Measurements from ENCODE around the gene POC5.
A peak's percentile ranks its signal among the peaks of the same experiment; 100 is the strongest.
"Not testable (repeated sequence)": the region's sequence is repeated elsewhere in the genome, so short reads cannot be mapped to it uniquely, and the experiment has no call there.

The POC5 gene, protein sequence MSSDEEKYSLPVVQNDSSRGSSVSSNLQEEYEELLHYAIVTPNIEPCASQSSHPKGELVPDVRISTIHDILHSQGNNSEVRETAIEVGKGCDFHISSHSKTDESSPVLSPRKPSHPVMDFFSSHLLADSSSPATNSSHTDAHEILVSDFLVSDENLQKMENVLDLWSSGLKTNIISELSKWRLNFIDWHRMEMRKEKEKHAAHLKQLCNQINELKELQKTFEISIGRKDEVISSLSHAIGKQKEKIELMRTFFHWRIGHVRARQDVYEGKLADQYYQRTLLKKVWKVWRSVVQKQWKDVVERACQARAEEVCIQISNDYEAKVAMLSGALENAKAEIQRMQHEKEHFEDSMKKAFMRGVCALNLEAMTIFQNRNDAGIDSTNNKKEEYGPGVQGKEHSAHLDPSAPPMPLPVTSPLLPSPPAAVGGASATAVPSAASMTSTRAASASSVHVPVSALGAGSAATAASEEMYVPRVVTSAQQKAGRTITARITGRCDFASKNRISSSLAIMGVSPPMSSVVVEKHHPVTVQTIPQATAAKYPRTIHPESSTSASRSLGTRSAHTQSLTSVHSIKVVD

DNA sequence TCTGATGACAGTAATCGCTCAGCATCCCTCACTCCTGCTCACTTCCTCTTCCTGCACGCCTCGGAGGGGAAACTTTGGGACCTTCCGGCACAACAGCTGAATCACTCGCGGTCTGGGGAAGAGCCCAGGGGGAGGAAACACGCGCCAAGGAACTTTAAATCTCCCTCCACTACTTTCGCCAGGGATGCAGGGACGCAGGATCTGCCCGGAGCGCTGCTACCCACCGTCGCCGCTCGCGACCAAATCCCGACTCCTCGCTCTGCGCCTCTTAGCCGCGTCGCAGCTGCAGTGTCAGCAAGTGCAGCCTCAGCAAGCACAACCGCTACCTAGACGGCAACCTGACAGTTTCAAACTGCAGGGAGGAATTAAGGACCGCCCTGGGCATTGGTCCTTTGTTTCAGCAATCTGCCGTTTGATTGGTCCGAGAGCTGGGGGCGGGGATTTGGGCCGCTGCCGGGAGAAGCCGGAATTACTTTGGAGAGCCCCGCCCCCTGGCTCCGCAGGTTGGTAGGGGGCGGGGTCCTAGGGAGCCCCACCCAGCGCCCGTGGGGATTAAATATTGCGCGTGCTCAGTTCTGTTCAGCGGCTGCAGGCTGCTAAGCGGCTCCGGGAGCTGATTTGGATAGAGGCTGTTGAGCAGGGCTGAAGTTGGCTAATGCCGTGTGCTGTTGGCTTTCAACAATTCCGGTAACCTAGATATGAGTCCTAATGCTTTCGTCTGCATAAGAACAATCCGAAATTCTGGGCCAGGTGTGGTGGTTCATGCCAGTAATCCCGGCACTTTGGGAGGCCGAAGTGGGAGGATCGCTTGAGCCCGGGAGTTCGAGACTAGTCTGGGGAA is at the start of gene POC5:
TSS of gene POC5 (minus strand) at position 356 of the 841 bp plus-strand sequence. CDS start 4,500 bp downstream, outside the sequence.
- DNase-seq (ENCODE audit: low read depth in 3 of 3) = peak; percentile 97 to 98 (median 98)

DNA sequence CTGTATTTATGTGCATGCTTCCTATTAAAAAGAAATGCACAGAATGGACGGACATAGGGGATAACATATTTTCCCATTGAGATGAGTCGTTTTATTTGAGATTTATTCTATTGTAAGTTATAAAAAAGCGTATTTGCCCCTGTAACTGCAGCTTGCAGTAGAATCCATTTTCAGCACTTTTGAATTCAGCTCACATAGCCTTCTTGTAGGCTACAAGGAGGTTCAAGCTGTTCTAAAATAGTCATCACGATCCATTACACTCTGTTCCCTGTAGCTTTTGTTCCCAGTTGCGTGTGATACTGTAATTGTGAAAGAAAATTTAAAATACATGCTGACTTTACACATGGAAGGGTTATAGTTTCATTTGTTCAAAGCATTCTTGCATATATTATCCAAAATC is 40.9 kb upstream of the POC5 start:
- no peak for DNase-seq (ENCODE audit: low read depth in 3 of 3)

DNA sequence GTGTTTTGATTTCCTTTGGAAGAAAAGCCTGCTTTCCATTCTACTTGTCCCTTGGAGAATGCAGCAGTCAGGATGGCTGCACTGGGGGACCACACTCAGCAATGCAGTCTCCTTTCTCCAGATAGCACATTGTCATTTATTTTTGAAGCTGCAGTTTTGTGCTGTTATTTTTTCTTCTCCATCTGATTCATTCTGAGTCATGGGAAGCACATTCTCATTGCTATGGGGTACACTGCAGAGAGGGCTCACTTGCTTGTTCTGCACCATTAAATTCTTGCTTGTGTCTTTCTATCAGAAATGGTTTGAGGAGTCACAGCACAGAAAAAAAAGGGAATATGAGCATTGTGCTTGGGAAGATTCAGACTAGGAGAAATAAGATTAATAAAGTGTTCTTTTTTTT is 39.7 kb upstream of the POC5 start:
- no peak for DNase-seq (ENCODE audit: low read depth in 3 of 3)

DNA sequence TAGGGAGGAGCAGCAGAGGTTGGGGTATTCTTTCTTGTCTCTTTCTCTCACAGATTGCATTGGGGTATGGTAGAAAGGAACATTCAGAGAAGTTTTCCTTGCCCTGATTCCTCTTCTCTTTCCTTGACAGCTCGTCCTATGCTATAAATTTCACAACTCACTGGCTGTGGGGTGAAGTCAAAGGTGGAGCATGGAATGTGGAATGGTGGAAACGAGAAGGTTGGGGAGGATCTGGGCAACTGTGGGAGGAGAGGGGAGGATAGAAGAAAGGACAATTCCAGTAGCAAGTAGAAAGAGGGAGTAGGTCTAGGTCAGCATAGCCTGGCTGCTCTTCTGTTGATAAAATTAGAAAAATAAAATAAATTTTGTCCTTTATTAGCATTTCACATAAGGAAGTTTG is 39.0 kb upstream of the POC5 start:
- no peak for DNase-seq (ENCODE audit: low read depth in 3 of 3)

DNA sequence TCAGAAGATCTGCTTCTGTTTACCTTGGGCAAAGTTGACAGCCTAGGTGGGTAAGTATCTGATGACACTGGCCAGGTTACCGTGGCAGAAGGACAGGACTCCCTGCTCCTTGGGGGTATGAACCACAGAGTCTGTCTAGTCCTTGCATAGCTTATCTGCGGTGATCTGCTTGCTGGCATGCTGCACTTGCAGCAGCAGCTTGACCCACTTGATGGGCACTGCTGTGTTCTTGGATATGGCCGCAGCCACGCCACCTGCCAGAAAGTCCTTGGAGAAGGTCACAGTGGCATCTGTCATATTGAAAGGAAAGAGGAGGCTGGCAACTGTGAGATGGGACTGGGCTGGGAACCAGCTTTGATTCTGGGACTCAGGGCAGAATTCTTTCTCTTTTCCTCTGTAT is 35.9 kb upstream of the POC5 start:
- DNase-seq (ENCODE audit: low read depth in 3 of 3) = no peak

DNA sequence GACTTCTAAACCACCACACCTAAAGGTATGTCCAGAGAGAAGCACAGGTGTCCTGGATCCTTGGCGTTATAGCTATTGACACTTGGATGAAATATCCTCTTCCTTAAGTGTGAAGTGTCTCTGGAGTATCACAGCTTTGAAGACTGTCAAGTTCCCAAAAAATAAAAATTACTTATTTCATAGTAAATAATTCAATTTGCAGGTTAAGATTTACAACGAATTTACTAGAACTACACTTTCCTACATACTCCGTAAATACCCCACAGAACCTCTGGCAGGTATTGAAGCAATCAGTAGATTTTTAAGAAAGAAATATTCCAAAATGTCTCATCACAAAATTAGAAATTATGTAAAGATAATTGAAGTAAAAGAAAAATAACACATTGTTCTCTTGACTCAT is 27.1 kb upstream of the POC5 start:
- no peak for DNase-seq (ENCODE audit: low read depth in 3 of 3)

DNA sequence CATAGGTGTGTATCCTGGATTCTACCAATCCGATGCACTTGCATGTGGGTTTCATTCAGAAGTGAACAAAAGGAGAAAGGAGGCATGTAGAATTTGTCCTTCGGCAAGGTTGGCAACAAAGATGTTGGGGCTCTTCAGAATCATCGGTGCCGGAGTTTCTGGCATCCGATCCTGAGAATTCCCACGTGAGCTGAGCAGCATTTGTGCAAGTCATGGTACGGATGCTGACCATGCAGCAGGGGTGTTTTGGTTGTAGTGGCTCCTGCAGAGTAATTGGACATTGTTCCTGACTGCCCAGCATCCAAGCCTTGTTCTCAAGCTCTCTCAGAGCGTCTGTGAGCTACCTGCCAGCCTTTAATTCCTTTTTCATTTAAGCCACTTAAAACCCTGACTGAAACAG is 19.0 kb upstream of the POC5 start:
- DNase-seq (ENCODE audit: low read depth in 3 of 3) = no peak

DNA sequence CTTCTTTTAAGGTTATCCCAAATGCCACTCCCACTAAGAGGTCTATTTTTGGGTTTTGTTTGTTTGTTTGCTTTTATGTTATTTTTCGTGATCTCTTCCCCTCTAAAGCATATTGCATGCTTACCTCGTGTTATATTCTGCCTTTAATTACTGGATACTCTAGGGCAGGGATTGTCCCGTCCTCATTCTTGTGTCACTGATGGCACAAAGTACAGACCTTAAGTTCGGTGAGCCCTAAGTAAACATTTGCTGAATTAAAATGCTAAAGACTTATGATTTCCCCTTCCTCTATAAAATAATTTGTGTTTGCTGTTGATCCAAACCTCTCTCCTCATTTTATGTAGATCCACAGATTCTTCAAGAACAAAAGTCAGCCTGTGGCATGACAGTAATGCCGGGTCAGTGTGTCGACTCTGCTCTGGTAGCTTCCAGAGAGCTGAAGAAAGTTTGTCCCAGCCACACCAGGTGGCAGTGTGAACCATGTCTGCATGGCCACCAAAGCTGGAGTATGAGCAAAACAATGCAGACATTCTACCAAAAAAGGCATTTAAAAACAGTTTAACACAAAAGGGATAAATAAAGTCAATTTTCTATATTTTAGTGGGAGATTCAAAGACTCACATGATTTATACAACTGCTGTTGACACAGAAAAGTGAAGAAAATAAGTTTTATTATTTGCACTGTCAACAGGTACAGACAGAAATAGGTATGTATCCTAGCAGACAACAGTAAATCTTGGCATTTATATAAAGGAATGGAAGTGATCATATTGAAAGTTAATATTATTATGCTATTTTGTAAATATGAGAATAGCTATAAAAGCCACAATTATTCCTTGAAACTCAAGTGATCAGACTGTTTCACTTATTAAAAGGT is 17.9 kb upstream of the POC5 start:
- DNase-seq (ENCODE audit: low read depth in 3 of 3) = no peak

DNA sequence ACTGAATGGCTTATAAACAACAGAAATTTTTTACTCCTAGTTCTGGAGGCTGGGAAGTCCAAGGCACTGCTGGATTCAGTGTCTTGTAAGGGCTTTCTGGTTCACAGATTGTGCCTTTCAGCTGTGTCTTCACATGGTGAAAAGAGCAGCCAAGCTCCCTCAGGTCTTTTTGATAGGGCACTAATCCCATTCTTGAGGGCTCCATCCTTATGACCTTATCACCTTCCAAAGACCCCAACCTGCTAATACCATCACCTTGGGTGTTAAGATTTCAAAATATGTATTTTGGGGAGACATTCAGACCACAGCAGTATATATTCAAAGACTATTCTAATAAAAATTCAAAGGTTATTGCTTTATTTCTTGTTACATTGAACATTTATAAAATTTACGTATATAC is 16.5 kb upstream of the POC5 start:
- no peak for DNase-seq (ENCODE audit: low read depth in 3 of 3)

DNA sequence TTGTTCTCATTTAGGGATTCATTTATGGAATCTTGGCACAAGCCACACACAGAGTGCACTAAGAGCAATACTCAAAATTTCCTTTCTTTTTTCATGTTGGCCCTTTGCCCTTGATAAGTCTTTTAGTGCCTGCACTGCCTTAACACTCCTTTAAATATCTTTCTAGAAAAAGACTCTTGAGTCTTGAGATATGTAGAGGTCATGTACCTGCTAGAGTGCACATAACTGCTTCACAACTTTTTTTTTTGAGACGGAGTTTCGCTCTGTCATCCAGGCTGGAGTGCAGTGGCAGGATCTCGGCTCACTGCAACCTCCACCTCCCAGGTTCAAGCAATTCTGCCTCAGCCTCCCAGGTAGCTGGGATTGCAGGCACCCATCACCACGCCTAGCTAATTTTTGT is 14.3 kb upstream of the POC5 start:
- DNase-seq (ENCODE audit: low read depth in 3 of 3) = not testable (repeated sequence)

DNA sequence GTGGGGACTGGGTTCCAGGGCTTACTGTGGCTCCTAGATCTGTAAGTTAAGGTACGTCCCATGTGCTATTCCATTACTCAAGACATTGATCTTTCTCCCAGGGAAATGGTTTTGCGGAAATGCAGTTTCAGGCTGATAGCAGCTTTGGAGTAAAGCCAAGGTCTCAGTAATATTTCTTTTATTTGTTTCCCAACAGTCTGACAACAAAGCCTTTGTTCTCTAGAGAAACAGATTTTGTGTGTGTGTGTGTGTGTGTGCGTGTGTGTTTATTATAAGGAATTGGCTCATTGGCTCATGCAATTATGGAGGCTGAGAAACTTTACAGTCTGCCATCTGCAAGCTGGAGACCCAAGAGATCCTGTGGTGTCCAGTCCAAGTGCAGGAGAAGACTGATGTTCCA is 12.1 kb upstream of the POC5 start:
- DNase-seq (ENCODE audit: low read depth in 3 of 3) = no peak

DNA sequence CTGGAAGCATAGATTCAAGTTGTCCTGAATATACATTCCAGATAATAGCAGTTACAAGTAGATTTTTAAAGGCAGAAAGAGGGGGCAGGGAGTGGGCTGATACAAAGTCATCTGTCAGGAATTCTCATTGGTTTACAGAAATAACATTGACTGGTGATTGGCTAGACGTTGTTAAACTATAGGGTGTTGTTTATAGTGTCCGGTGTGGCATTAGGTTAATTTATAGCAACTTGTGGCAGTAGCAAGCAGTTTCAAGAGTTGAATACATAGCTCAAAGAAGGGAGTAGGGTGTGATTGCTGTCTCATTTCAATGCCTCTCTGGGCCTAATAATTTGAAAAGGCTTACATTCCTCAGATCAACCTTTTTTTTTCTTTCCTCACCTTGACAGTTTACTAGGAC is 10.7 kb upstream of the POC5 start:
- DNase-seq (ENCODE audit: low read depth in 3 of 3) = no peak

DNA sequence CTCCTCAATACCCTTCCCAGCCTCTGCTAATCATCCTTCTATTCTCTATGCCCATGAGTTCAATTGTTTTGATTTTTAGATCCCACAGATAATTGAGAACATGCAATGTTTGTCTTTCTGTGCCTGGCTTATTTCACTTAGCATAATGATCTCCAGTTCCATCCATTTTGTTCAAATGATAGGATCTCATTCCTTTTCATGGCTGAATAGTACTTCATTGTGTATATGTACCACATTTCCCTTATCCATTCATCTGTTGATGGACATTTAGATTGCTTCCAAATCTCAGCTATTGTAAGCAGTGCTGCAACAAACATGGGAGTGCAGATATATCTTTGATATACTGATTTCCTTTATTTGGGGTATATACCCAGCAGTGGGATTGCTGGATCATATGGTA is 9.0 kb upstream of the POC5 start:
- not testable (repeated sequence) for DNase-seq (ENCODE audit: low read depth in 3 of 3)

DNA sequence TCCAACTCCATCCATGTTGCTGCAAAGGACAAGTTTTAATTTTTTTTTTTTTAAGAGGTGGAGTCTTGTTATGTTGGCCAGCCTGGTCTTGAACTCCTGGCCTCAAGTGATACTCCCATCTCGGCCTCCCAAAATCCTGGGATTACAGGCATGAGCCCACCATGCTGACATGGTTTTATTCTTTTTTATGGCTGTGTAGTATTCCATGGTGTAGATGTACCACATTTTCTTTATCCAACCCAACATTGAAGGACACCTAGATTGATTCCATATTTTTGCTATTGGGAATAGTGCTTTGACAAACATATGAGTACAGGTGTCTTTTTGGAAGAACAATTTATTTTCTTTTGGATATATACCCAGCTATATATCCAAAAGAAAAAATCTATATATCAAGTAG is 6.1 kb upstream of the POC5 start:
- no peak for DNase-seq (ENCODE audit: low read depth in 3 of 3)

DNA sequence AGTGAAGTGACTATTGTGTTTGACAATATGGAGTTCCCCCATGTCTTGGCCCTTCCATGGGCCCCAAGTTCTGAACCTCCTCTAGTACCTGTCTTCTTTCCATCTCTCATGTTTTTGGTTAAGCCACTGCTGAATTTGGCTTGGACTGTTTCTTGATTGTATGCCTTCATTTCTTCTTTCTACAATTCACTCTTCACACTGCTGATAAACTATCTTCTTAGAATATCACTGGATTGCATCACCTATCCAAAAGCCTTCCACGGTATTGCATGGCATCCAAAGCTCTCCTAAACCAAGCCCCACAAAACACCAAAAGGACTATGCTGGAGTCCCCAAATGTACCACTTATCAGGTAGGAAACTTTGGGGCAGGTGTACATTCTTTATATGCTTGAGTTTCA is 4.3 kb upstream of the POC5 start:
- no peak for DNase-seq (ENCODE audit: low read depth in 3 of 3)

DNA sequence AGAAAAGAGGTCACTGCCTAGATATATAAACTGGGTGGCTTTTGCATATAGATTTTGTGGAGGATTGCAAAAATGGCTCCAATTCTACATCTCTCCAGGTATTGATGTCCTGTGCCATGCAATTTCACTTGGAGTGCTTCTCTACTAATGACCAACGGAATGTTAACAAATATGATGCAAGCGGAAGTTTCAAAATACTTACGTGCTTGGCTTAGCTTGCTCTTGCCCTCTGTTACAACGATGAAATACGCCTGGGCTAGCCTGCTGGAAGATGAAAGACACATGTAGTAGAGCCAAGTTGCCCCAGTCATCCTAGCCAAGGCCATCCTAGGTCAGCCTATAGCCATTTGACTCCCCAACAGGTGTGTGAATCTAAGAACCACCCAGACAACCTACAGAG is 3.6 kb upstream of the POC5 start:
- DNase-seq (ENCODE audit: low read depth in 3 of 3) = no peak

DNA sequence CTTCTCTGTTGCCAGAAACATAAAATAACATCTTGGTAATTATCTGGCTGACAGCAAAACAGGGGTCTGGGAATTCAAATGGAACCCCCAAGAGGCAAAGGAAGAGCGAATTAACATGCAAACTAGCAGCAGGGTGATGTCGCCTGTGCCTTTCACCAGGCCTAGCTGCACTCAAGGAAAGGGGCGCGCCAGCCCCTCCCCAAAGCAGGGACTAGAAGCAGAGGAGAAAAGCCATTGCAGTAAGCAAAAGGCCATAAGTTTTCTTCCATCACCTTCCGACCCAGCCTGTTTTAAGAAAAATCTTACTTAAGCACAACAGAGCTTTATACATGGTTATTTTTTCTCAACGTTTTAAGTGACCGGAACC is 539 bp downstream of the POC5 start:
- DNase-seq (ENCODE audit: low read depth in 3 of 3) = no peak

DNA sequence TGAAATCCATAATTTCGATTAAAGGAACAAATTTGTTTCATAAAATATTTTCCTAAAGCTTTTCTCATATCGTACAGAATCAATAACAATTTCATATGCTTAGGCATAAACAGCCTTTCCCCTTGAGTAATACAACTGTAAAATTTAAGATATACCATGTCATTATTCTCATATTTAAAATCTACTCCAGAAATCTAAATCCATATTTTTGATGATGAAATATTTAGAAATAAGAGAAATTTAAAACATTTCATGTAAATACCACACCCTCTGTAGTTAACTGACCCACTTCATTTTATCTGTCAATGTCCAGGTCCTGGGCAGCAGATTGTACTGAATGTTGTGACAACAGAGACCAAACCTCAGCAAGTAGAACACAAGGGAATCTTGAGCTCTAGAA is 5.1 kb downstream of the POC5 start:
- DNase-seq (ENCODE audit: low read depth in 3 of 3) = no peak

DNA sequence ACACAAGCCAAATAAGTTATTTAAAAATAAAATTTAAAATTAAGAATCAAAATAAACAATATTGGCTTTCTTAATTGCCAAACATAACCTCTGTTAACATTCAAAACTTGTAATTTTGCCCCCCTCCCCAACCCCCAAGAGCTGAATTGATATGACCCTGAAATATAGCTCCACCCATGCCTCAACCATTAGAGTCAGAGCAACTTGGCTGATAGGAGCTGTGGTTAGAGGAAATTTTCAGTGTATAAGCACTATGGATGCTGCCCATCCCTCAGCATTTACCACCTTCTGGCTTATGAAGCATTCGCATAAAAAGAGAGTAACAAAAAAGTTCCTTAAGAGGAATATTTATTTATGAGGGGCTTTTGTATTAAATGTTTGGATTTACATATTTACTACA is 6.1 kb downstream of the POC5 start:
- DNase-seq (ENCODE audit: low read depth in 3 of 3) = no peak

DNA sequence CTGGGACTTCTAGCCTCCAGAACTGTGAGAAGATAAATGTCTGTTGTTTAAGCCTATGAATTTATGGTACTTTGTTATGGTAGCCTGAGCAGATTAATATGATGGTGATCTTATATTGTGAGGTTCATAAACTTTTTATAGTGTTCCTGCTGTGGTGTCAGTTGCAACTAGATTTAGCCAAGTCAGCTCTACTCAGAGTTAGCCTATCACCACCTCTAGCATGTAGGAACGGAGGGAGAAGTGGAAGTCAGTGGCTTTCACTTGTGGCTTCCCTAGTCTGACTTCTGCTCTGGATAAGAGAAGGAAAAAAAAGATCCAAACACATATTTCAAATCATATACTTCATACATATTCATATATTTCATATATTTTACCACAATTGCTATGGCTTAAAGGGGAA is 6.6 kb downstream of the POC5 start:
- no peak for DNase-seq (ENCODE audit: low read depth in 3 of 3)

DNA sequence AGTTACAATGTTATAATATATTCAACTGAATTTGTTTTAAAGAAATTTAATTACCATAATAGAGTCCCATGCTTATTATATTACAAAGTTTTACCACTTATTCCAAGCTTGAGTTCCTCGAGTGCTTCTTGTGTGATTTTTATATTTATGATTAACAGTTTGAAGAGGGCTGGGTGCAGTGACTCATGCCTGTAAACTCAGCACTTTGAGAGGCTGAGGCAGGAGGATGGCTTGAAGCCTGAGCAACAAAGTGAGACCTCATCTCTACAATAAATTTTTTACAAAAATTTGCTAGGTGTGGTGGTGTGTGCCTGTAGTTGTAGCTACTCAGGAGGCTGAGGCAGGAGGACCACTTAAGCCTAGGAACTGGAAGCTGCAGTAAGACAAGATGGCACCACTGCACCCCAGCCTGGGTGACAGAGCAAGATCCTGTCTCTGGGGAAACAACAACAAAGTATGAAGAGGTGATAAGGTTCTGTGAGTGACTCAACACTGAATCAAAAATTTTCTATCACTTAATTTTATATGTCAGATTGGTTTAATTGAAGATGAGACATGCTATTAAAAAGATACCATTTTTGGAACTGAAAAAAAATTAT is 9.2 kb downstream of the POC5 start:
- no peak for DNase-seq (ENCODE audit: low read depth in 3 of 3)

DNA sequence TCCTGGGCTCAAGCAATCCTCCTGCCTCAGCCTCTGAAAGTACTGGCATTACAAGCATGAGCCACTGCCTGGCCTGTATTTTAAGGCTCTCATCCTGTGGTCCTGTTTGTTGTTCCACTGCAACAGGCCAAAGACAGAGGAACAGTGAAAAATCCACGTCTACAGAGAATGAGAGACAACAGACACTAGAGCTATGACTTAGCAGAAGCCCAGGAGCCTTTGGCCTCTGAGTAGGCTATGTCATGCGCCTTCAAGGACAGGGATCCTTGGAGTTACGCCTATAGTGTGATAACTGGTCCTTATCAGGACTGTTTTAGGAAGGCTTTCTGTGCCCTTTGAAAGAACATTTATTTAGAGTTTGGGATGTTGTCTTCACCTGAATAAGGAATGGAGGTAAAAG is 10.5 kb downstream of the POC5 start:
- DNase-seq (ENCODE audit: low read depth in 3 of 3) = no peak

Measured in stimulated activated CD4-positive, alpha-beta T cell treated with anti-CD3 and anti-CD28 coated beads, TNF-alpha, amount 100 ng/mL, for 4 hours (primary cell).